DMS153 treated with DMSO at 0.1 percent for 48 hours (cell line): ENCODE measurements around the gene TMEM217.

Experiments used
- DNase-seq: peaks from one replicate; lab custom pipeline; 2025; ENCODE audit not compliant: unreplicated experiment; lab: John Stamatoyannopoulos, UW

TMEM217 gene

DNA sequence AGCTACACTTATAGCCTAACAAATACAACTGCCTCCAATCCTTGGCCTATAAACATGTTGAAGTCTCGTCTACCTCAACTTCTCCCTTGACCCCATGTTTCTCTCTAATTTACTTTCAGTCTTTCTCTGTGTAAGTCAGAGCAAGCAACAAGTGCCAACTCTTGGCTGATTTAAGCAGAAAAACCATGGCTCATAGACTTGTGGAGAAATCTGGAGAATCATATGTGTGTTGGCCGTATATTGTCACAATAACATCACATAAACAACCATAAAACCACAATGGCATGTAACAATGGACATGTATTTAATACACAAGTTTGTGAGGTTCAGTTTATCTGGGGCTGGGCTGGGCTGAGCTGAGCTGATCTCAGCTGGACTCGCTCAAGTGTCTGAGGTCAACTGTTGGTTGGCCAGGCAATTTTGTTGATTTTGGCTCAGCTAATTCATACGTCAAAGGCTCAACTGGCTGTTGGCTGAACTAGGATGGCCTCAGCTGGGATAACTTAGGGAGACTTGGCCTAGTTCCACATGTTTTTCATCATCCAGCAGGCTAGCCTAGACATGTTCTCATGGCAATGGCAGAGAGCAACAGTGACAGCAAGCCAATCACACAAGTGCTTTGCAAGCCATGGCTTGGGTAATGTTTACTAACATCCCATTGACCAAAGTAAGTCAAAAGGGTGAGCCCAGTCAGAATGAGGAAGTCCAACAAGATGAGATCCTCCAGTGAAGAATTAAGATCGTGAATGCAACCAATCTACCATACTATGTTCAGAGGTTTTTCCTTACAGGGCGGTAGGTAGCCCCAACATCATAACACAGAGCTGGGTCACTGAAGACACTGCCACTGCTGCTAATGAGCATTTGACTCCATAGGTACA lies 13.3 kb downstream of the TMEM217 start:
- peak; percentile 75 for DNase-seq

DNA sequence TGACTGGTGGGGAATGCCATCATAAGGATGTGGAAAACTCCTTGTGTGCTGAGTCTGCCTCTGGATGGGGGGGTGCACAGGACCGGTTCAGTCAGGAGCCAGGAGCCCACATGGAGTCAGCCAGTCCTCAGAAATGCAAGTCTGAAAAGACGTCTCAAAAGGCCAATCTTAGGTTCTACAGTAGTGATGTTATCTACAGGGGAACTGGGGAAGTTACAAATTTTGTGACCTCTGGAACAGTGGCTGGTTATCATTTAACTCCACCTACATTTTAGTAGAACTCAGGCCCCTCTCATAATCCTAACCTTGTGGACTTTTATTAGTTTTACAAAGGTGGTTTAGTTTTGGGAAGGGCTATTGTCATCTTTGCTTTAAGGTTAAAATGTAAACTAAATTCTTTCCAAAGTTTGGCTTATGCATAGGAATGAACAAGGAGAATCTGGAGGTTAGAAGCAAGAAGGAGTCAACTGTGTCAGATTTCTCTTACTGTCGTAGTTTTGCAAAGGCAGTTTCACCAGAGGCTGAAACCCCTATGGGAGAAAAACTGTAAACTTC lies 14.1 kb downstream of the TMEM217 start:
- no peak for DNase-seq

DNA sequence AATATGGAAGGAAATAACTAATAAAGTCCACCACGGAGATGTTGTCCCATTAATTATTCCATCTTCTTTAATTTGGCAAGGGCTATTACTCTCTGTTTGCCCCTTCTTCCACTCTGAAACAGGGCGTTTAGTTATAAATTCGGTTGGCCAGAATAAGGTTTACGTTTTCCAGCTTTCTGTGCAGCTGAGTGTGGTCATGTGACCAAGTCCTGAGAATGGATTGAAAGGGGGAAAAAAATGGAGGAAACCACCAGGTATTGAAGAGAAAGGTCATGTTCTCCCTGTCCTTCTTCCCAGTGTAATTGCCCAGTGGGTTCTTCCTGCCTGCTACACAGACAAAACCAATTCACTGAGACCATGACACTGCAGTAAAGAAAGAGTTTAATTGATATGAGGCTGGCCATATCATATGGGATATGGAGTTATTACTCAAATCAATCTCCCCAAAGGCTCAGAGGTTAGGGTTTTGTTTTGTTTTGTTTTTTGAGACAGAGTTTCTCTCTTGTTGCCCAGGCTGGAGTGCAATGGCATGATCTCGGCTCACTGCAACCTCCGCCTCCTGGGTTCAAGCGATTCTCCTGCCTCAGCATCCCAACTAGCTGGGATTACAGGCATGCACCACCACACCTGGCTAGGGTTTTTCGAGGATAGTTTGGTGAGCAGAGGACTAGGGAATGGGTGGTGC lies 14.7 kb downstream of the TMEM217 start:
- no peak for DNase-seq

DNA sequence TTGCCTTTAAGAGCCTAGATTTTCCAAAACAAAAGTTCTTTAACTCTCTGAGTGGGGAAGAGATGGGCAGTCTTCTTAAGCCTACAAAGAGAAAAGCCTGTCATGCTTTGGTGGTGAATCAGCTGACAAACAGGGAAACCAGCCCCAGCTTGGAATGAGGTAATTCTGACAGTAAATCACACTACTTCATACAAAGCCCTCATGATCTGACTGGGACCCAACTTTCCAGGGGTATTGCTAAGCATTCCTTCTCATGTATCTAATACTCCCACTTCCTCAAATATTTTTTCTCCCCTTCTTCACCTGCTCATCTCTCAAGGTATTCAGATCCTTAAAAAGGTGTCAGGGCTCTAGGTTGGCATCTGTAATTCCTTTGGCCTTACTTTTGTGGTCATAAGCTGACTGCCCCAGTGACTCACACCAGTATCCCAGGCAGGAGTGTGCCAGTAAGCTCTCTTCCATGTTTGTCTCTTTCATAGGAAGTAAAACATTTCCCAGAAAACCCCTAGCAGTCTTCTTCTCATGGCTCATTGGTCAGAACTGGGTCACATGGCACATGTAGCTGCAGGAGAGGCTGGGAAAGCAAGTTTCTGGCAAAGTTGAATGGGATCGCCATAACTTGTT lies 15.4 kb downstream of the TMEM217 start:
- no peak for DNase-seq

DNA sequence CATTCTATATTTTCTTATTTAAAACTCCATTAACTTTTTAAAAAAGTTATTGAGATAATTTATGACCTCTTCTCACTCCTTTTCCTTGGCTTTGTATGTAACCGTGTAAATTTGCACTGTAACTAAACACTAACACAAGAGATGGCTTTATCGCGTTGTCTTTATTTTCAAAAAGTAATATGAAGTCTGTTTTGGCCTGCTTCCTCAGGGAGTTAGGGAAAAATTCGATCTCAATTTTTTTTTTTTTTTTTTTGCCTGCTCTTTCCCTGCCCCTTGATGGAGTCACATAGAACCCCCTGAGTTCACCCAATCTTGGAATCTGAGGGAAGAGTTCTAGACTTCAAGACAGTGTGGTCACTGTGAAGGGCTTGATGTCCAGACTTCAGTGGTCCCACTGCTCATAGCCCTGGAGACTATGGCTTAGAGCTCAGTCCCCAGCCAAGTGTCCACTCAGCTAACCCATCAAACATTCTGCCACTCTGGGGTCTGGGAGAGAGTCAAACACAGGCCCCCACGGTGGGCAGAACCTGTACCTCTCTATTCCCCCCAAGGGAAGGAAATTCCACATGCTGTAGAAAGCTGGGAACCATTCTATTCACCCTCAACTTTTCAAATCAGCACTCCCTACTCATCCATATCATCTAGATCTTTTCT lies 16.0 kb downstream of the TMEM217 start:
- no peak for DNase-seq

DNA sequence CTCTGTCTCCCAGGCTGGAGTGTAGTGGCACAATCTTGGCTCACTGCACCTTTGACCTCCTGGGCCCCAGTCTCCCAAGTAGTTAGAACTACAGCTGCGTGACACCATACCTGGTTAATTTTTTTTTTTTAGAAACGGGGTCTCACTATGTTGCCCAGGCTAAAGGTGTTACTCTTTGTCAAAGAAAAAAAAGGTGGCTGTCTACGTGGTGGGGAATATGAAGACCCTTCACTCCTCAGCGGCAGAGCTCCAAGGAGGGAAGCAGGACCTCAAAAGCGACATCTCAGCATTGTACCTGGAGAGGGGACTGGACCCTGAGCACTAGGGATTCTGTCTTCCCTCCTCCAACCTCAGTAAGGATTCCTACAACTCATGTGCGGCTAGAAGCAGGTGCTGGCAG lies 16.8 kb downstream of the TMEM217 start:
- no peak for DNase-seq

DNA sequence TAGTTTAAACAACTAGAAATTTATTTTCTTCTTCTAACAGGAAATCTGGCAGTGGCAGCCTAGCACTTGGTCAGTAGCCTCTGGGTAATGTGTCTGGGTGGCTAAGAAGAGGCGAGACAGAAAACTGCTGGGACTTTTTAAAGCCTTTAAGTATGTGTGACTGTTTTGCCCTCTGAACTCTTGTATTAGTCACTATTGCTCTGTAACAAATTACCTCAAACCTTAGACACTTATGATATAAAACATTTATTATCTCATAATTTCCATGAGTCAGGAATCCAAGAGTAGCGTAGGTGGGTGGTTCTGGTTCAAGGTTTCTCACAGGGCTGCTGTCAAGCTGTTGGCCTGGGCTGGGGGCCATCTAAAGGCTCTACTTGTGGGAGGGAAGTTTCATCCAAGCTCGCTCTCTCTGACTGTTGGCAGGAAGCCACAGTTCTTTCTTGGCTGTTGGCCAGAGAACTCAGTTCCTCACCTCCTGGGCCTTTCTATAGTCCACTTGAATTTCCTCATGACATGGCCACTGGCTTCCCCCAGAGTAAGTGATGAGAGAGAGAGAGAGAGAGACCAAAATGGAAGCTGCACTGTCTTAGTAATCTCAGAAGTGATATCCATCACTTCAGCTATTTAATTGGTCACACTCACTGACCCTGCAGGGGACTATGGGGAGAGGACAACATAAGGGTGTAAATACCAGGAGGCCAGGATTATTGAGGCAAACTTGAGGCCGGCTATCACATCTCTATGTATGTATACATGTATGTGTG lies 17.8 kb downstream of the TMEM217 start:
- DNase-seq: peak; percentile 35

DNA sequence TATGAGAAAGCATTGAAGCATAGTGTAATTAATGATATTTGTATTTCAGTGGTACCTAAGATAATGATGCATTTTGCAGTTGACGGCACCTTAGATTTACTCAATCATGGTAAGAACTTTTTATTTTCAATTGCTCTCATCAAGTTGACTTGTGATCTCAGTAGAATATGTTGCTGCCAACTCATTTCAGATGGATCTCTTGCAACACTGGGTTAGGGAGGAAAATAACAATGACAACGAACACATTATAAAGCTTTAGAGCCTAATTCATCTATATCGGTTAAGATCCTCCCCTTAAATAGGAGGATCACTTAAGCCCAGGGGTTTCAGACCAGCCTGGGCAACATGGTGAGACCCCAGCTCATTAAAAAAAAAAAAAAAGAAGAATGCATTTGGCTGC lies 18.4 kb downstream of the TMEM217 start:
- DNase-seq: no peak

DNA sequence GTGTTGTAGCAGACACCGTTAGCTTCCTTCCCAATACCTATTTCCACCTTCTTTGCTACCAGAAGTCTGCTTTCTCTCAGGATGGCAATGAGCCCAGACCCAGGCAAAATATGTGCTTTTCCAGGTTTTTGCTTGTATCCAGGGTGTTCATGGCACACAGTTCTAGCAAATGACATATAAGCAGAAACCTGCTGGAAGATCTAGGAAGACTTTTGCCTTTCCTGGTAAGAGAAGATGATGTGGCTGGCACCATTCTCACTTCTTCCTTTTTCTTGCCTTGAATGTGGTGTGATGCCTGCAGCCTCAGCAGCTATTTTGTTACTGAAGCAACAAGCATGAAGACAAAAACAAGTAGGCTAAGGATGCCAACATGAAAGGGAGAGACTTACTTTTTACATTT lies 19.6 kb downstream of the TMEM217 start:
- no peak for DNase-seq

DNA sequence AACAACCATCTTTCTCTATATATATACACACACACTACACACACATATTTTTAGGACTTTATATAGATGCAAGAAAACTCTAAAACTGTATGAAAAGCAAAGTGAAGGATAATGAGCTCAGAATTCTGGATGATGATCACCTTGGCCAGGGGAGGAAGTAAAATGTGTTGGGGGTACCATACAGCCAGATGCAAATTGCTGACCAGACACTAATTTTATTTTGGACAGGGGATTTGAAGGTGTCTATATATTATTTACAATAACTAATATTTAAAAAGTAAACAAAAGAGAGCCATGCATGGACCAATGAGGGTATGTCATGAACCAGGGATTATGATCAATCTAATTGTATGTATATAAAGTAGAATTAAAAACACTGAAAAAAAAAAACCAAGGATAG lies 20.2 kb downstream of the TMEM217 start:
- DNase-seq: no peak

DNA sequence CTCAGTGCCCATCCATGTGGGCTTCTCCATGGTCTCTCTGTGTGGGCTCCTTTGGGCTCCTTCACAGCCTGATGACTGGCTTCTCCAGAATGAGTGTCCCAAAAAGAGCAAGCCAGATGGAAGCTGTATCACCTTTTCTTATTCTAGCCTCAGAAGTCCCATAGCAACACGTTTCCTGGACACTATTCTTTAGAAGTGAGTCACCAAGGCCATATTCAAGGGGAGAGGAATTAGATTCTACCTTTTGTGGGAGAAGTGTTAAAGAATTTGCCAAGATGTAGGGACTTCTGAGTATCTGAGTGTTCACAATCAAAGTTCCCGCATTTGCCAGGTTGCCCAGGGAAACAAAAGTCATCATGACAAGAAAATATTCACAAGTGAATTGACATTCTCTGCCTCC lies 21.0 kb downstream of the TMEM217 start:
- DNase-seq: no peak

DNA sequence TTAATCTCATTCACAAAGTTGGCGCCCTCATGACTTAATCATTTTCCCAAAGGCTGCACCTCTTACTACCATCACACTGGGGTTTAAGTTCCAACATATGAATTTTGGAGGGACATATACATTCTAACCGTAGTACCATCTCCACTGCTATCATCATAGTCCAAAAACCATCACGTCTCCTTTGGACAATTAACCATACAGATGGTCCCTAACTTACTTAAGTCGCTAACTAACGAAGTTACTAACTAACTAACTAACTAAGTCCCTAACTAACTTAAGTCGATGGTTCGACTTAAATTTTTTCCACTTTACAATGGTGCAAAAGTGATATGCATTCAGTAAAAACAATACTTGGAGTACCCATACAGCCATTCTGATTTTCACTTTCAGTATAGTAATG lies 24.4 kb downstream of the TMEM217 start:
- no peak for DNase-seq

DNA sequence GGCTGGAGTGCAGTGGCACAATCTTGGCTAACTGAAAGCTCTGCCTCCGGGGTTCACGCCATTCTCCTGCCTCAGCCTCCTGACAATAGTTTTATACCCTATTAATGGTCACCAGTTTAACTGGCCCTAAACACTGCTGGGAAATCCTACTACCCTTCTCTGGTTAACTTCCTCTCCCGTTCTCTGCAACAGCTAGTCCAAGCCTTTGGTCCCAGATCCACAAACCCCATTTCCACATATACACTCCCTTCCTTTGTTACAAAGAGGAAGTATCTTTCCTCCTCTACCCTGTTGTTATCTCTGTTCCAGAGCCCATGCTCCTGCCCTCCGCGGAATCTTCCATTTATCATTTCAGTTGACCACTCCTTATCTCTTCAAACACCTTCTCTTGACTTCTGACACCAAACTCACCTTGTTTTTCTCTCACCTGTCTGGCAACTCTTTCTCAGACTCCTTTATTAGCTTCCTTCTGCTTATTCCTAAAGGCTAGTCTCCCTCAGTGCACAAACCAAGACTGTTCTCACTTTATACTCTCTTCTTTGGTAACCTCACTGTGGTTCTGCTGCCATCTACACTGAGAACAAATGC lies 25.4 kb downstream of the TMEM217 start:
- no peak for DNase-seq

DNA sequence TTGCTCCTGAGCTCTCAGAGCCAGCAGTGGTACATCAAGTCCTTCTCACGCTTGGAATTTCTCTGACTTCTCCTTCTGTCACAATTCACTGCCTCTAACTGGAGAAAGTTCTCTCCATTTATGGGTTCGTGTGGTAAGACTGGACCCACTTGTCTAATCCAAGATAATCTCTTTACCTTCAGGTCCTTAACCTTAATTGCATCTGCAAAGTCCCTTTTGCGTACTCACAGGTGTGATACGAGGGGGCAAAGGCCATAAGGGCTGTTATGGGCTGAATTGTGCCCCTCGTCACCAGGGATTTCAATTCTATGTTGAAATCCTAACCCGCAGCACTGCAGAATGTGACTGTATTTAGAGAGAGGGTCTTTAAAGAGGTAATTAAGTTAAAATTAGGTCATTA lies 27.8 kb downstream of the TMEM217 start:
- DNase-seq: no peak

DNA sequence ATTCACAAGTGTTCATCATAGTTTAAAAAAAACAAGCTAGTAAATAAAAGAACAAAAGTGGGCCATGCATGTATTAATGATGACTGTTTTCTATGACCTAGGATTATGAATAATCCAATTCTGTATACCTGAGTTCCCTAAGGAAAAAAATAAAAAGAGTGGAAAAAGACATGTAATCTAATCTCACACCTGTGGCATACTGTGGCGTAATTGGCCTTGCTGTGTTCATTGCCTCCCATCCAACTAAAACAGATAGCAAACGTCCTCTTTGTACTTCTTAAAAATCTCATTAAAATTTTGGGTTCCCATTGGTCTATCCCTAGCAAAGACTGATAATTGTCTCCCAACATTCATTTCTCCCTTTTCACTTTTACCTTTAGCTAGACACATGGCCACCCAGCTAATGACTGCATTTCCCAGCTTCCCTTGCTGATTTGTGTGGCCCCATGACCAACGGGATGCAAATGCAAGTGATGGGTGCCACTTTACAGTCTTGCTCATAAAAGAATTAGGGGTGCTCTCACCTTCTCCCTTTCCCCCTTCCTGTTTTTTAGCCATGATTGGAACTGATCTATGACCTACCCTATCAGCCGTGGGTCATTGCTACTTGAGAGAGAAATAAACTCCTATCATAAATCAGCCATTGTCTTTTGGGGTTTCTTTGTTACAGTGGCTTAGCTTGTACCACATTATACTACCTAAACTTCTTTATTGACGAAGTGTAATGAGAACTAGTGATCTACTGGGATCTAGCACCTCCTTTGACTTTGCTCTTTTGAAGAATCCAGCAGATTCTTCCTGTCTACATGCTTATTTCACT lies 32.4 kb downstream of the TMEM217 start:
- no peak for DNase-seq

DNA sequence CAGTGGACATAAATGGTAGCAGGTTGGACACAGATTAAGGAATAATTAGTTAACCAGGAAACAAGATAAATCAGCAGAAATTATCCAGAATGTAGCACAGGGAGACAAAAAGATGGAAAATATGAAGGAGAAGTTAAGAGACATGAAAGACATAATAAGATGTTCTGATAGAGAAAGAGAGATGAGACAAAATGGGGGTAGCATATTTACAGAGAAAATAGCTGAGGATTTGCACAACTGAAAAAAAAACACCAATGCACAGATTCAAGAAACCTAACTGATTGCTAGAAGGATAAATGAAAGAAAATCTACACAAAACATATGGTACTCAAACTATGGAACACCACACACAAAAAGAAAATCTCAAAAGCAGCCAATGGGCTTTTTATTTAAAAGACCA lies 35.0 kb downstream of the TMEM217 start:
- DNase-seq: no peak

DNA sequence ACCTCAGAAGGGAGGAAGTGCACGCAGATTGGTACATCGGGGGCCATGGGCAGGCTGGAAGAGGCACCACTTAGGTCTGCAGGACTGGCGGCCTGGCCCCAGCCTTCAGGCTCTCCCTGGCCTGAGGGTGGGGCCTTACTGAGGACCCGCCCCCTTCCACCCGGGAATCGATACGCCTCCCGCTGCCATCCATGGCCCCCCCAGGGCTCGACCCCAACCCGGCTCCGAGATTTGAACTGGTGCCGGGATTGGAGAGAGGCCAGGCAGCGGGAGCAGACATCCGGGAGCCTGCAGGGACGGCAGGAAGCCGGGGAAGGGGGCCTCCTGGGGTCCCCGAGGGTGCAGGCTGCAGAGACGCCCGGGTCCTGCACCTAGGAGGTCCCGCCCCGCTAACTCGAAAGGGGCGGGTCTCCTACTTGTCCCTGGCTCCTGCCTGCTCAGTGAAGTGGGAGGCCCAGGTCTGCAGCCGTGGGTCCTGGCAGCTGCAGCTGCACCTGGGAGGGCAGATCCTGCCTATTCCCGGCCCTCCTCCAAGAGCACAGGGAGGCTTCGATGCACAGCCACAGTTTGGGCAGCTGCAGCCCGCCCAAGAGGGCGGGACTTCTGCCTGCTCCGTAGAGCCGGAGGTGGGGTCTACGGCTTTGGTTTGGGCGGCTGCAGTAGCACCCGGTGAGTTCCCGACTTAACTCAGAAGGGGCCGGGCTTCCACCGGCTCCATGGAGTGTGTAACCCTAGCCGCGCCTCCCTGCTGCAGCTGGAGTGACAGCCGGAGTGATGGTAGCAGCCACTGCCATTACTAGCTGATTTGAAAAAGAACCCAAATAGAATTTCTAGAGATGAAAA lies 35.6 kb downstream of the TMEM217 start:
- peak; percentile 60 for DNase-seq

DNA sequence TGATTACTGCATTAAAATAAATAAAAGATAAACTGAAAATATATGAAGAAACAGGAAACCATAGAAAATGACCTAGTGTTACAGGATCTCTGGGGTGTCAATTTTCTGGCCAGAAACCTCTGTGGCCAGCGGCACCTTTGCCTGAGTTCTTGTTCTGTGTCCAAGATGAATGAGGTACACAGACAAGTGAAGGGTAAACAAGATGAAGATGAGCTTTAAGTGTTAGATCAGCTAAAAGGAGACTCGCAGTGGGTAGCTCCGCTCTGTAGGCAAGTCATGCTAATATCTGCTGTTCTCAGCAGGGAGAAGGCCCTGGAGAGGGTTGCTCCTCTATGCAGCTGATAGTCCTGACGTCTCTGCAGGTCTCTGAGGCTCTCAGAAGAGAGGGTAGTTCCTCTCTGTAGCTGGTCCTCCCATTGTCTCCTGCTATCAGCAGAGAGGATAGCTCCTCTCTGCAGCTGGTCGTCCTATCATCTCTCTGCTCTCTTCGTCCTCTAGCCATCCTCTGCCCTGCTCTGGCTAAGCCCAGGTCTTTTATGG lies 36.3 kb downstream of the TMEM217 start:
- DNase-seq: no peak
